HepG2 (cell line): ENCODE results near the gene SCFD2. TPM values are rescaled to one million over a fixed set of nuclear protein-coding genes. Genes with fewer than 3 reads are reported as not detected.

Source experiments
- CCDC6 ChIP-seq: sonication (generic); formaldehyde crosslinking; IDR thresholded peaks from 2 replicates; pipeline ENCODE4 v1.8.1; 2022; ENCODE audit warnings: mild to moderate bottlenecking, missing genetic modification reagents, moderate library complexity
- CREB1 ChIP-seq, 2 experiments: fragments of 450-650 bp in 1 of 2; IDR thresholded peaks; 2 replicates each; pipeline ENCODE4 v1.6.1; 2016 to 2017; ENCODE audit warnings: control low read depth in 1 of 2, mild to moderate bottlenecking in 1 of 2, missing compliant biosample characterization in 1 of 2, missing genetic modification characterization in 1 of 2
- FOXC1 ChIP-seq: sonication (generic); formaldehyde crosslinking; IDR thresholded peaks from 2 replicates; pipeline ENCODE4 v1.8.0; 2022; ENCODE audit warnings: mild to moderate bottlenecking, missing genetic modification reagents, borderline replicate concordance
- KLF9 ChIP-seq: IDR thresholded peaks from 2 replicates; pipeline ENCODE4 v1.6.1; 2016; ENCODE audit warnings: low read depth
- MAFF ChIP-seq: IDR thresholded peaks from 2 replicates; pipeline ENCODE4 v1.6.1; 2011; ENCODE audit warnings: low read depth, low read length, improper control_type of control experiment
- NR1H2 ChIP-seq: sonication (generic); formaldehyde crosslinking; IDR thresholded peaks from 2 replicates; pipeline ENCODE4 v1.8.1; 2022; ENCODE audit warnings: low read depth, missing genetic modification reagents, borderline replicate concordance
- RAD21 ChIP-seq: fragments of 450-650 bp; formaldehyde crosslinking; IDR thresholded peaks from 2 replicates; pipeline ENCODE4 v1.5.0; 2020; ENCODE audit warnings: mild to moderate bottlenecking
- SAP130 ChIP-seq: IDR thresholded peaks from 2 replicates; pipeline ENCODE4 v1.6.1; 2016; ENCODE audit warnings: low read depth
- SMAD9 ChIP-seq: sonication (generic); formaldehyde crosslinking; IDR thresholded peaks from 2 replicates; pipeline ENCODE4 v1.5.1; 2020; ENCODE audit warnings: mild to moderate bottlenecking, missing genetic modification reagents
- TCF7L2 ChIP-seq: IDR thresholded peaks from 2 replicates; pipeline ENCODE4 v1.6.1; 2011; ENCODE audit warnings: mild to moderate bottlenecking, low read depth, low read length, moderate library complexity
- THAP11 ChIP-seq: IDR thresholded peaks from 2 replicates; pipeline ENCODE4 v1.6.1; 2016; ENCODE audit warnings: missing biosample characterization, missing genetic modification reagents
- ZBTB20 ChIP-seq: sonication (generic); formaldehyde crosslinking; IDR thresholded peaks from 2 replicates; pipeline ENCODE4 v1.8.1; 2023; ENCODE audit warnings: missing genetic modification reagents, low read depth, mild to moderate bottlenecking, borderline replicate concordance
- ZNF20 ChIP-seq: sonication (generic); formaldehyde crosslinking; IDR thresholded peaks from 2 replicates; pipeline ENCODE4 v1.4.0; 2020; ENCODE audit warnings: mild to moderate bottlenecking, moderate library complexity, missing genetic modification reagents
- ZNF234 ChIP-seq: sonication (generic); formaldehyde crosslinking; conservative IDR thresholded peaks from 2 replicates; pipeline ENCODE4 v1.5.1; 2020; ENCODE audit warnings: mild to moderate bottlenecking, missing genetic modification reagents
- ZNF333 ChIP-seq: sonication (generic); formaldehyde crosslinking; IDR thresholded peaks from 2 replicates; pipeline ENCODE4 v1.4.0; 2020; ENCODE audit warnings: mild to moderate bottlenecking, missing genetic modification reagents, borderline replicate concordance
- ZNF337 ChIP-seq: sonication (generic); formaldehyde crosslinking; IDR thresholded peaks from 2 replicates; pipeline ENCODE4 v1.5.1; 2020; ENCODE audit warnings: missing genetic modification reagents, low read depth, mild to moderate bottlenecking, borderline replicate concordance
- ZNF562 ChIP-seq: sonication (generic); formaldehyde crosslinking; IDR thresholded peaks from 2 replicates; pipeline ENCODE4 v1.8.0; 2022; ENCODE audit warnings: missing genetic modification reagents, borderline replicate concordance
- ZNF577 ChIP-seq: sonication (generic); formaldehyde crosslinking; IDR thresholded peaks from 2 replicates; pipeline ENCODE4 v1.4.0; 2020; ENCODE audit warnings: mild to moderate bottlenecking, low read depth, missing genetic modification reagents, borderline replicate concordance
- polyA plus RNA-seq, 8 experiments: library from polyadenylated mRNA; depleted of rRNA in 3 of 8; stranded (reverse) in 7 of 8; unstranded in 1 of 8; fragments of >200 nt; fragmentation: Illumina TruSeq in 4 of 8; extraction: Trizol in 4 of 8; gene quantifications; 2 replicates each; pipeline versions ENCODE4 v1.2.1 to v1.2.3, GENCODE V29; 2011 to 2016; ENCODE audit warnings: low read depth in 4 of 8, missing spikeins in 1 of 8, mixed read lengths in 1 of 8; ENCODE audit not compliant: insufficient read depth in 1 of 8
- total RNA-seq, 5 experiments: library from RNA; depleted of rRNA; stranded (reverse); fragments of >200 nt; fragmentation: Illumina TruSeq; extraction: Trizol; gene quantifications; 2 replicates each; pipeline ENCODE4 v1.2.3, GENCODE V29; 2016; ENCODE audit warnings: low read depth in 1 of 5
- TF ChIP-seq, protein P1 (sequence below): sonication (generic); formaldehyde crosslinking; IDR thresholded peaks from 2 replicates; pipeline ENCODE4 v1.4.0; 2020; ENCODE audit warnings: missing genetic modification reagents
- TF ChIP-seq, protein P2 (sequence below): sonication (generic); formaldehyde crosslinking; conservative IDR thresholded peaks from 2 replicates; pipeline ENCODE4 v1.8.0; 2022; ENCODE audit warnings: missing genetic modification reagents
- TF ChIP-seq, protein P3 (sequence below): sonication (generic); IDR thresholded peaks from 2 replicates; pipeline ENCODE4 v1.6.1; 2016; ENCODE audit warnings: low read depth, borderline replicate concordance
- TF ChIP-seq, protein P4 (sequence below): IDR thresholded peaks from 2 replicates; pipeline ENCODE4 v1.6.1; 2016; ENCODE audit warnings: missing compliant biosample characterization, missing genetic modification reagents, borderline replicate concordance

The SCFD2 gene
- total and polyA plus RNA-seq, 2 of the 13 experiments (the other 11 are each of a cell fraction or from before 2014, with no cell fraction given) = 4.6 to 15.6 TPM

DNA sequence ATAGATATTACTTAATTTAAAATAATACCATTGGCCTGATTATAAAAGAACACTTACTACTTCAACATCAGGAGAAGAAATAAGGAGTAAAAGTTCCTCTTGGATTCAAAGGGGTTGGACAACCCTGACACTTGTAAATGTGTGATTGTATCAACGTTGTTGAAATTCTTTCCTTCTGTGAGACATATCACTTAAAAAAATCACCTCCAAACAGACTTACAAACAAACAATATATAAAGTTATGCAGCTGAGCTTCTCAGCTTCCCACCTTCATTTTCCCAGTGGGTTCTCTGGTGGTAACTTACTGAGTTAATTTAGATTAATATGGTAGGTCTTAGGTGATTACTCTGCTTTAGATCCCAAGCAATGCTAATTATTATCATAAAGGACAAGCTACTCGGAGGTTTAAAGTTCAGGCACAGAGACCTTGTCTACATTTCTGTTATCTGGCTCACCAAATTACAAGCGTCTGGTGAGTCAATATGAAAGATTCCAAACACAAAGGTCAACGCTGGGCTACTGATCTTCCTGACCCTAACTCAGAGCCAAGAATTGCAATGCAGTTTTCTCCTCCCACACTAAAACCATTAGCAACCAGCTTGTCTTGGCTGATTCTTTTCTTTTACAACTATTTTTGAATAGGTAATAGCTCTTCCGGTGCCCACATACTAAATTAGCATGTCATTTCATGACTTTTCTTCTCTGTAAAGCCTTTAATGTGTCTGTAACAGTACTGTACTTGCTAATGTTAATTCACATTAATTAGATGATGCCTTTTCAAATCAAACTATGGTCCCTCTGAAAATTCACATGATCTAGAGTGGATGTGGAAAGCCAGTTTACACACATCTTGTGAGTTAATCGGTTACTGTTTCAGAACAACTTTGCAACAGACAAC lies 346.1 kb downstream of the SCFD2 start (continued):
- TF ChIP-seq, protein P1, sequence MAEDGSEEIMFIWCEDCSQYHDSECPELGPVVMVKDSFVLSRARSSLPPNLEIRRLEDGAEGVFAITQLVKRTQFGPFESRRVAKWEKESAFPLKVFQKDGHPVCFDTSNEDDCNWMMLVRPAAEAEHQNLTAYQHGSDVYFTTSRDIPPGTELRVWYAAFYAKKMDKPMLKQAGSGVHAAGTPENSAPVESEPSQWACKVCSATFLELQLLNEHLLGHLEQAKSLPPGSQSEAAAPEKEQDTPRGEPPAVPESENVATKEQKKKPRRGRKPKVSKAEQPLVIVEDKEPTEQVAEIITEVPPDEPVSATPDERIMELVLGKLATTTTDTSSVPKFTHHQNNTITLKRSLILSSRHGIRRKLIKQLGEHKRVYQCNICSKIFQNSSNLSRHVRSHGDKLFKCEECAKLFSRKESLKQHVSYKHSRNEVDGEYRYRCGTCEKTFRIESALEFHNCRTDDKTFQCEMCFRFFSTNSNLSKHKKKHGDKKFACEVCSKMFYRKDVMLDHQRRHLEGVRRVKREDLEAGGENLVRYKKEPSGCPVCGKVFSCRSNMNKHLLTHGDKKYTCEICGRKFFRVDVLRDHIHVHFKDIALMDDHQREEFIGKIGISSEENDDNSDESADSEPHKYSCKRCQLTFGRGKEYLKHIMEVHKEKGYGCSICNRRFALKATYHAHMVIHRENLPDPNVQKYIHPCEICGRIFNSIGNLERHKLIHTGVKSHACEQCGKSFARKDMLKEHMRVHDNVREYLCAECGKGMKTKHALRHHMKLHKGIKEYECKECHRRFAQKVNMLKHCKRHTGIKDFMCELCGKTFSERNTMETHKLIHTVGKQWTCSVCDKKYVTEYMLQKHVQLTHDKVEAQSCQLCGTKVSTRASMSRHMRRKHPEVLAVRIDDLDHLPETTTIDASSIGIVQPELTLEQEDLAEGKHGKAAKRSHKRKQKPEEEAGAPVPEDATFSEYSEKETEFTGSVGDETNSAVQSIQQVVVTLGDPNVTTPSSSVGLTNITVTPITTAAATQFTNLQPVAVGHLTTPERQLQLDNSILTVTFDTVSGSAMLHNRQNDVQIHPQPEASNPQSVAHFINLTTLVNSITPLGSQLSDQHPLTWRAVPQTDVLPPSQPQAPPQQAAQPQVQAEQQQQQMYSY (CRISPR knock-in tag) = no peak
- no peak for TF ChIP-seq FOXC1 (CRISPR knock-in tag)
- no peak for TF ChIP-seq ZNF577 (CRISPR knock-in tag)
- no peak for TF ChIP-seq RAD21 (CRISPR knock-in tag)
- no peak for TF ChIP-seq MAFF
- no peak for TF ChIP-seq ZNF234 (CRISPR knock-in tag)
- 0 out of 2 replicates have a peak, but pooled peaks have one; percentile 46 for TF ChIP-seq KLF9 (CRISPR knock-in tag)
- TF ChIP-seq ZNF333 (CRISPR knock-in tag) = no peak
- TF ChIP-seq SMAD9 (CRISPR knock-in tag) = no peak
- TF ChIP-seq TCF7L2 = peak; percentile 74
- peak; percentile 74 for TF ChIP-seq SAP130 (CRISPR knock-in tag)
- TF ChIP-seq CCDC6 (CRISPR knock-in tag) = no peak
- TF ChIP-seq, protein P2, sequence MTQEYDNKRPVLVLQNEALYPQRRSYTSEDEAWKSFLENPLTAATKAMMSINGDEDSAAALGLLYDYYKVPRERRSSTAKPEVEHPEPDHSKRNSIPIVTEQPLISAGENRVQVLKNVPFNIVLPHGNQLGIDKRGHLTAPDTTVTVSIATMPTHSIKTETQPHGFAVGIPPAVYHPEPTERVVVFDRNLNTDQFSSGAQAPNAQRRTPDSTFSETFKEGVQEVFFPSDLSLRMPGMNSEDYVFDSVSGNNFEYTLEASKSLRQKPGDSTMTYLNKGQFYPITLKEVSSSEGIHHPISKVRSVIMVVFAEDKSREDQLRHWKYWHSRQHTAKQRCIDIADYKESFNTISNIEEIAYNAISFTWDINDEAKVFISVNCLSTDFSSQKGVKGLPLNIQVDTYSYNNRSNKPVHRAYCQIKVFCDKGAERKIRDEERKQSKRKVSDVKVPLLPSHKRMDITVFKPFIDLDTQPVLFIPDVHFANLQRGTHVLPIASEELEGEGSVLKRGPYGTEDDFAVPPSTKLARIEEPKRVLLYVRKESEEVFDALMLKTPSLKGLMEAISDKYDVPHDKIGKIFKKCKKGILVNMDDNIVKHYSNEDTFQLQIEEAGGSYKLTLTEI (CRISPR knock-in tag) = no peak
- TF ChIP-seq, protein P3, sequence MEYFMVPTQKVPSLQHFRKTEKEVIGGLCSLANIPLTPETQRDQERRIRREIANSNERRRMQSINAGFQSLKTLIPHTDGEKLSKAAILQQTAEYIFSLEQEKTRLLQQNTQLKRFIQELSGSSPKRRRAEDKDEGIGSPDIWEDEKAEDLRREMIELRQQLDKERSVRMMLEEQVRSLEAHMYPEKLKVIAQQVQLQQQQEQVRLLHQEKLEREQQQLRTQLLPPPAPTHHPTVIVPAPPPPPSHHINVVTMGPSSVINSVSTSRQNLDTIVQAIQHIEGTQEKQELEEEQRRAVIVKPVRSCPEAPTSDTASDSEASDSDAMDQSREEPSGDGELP = peak; percentile 28; the same call in 1 of the 2 replicates
- no peak for TF ChIP-seq NR1H2 (CRISPR knock-in tag)
- no peak for TF ChIP-seq ZBTB20
- TF ChIP-seq ZNF20 (CRISPR knock-in tag) = no peak
- no peak for TF ChIP-seq CREB1 (IDR thresholded peaks at IDR 0.05)
- peak; percentile 56 for TF ChIP-seq CREB1 (CRISPR knock-in tag; IDR thresholded peaks at IDR 0.05)
- no peak for TF ChIP-seq ZNF337 (CRISPR knock-in tag)
- no peak for TF ChIP-seq ZNF562
- TF ChIP-seq THAP11 (CRISPR knock-in tag) = peak; percentile 59; the same call in 1 of the 2 replicates
- TF ChIP-seq, protein P4, sequence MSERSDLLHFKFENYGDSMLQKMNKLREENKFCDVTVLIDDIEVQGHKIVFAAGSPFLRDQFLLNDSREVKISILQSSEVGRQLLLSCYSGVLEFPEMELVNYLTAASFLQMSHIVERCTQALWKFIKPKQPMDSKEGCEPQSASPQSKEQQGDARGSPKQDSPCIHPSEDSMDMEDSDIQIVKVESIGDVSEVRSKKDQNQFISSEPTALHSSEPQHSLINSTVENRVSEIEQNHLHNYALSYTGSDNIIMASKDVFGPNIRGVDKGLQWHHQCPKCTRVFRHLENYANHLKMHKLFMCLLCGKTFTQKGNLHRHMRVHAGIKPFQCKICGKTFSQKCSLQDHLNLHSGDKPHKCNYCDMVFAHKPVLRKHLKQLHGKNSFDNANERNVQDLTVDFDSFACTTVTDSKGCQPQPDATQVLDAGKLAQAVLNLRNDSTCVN (CRISPR knock-in tag) = no peak
